Dermis microvascular lymphatic vessel endothelial cell (primary cell): ENCODE data around the gene MT1H. TPM values are rescaled to one million over a fixed set of nuclear protein-coding genes. Genes with fewer than 3 reads are reported as not detected.
"Not testable (repeated sequence)": the region's sequence is repeated elsewhere in the genome, so short reads cannot be mapped to it uniquely, and the experiment has no call there.

Source experiments
- DNase-seq, 2 donors: peaks; one replicate each; pipeline versions ENCODE4 v3.0.0 to v3.0.0-alpha.2; 2010; ENCODE audit warnings: low read depth in 2 of 2
- total RNA-seq: library from RNA; depleted of rRNA; stranded (reverse); fragments of >200 nt; gene quantifications from 2 replicates; pipeline ENCODE4 v1.2.1, GENCODE V29; 2014

The MT1H gene
- total RNA-seq, 1 donor from 2014 or later: not detected

DNA sequence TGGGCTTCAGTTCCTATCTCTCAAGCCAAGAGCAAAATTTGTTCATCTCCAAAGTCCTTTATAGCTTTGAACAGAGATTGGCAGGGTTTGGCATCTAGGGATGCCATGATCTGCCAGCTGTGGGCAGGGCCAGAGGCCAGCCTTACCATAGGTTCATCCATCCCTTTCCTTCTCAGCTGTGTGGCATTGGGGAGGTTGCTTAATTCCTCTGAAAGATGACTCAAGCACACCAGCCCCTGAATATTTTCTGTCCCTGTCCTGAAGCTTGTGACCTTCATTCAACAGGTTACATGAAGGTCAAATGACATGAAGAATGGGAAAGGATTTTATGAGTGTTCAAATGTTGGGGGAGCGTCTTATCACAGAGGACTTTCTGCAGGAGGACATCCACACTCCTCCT is 5.1 kb upstream of the MT1H start:
- DNase-seq: no peak

DNA sequence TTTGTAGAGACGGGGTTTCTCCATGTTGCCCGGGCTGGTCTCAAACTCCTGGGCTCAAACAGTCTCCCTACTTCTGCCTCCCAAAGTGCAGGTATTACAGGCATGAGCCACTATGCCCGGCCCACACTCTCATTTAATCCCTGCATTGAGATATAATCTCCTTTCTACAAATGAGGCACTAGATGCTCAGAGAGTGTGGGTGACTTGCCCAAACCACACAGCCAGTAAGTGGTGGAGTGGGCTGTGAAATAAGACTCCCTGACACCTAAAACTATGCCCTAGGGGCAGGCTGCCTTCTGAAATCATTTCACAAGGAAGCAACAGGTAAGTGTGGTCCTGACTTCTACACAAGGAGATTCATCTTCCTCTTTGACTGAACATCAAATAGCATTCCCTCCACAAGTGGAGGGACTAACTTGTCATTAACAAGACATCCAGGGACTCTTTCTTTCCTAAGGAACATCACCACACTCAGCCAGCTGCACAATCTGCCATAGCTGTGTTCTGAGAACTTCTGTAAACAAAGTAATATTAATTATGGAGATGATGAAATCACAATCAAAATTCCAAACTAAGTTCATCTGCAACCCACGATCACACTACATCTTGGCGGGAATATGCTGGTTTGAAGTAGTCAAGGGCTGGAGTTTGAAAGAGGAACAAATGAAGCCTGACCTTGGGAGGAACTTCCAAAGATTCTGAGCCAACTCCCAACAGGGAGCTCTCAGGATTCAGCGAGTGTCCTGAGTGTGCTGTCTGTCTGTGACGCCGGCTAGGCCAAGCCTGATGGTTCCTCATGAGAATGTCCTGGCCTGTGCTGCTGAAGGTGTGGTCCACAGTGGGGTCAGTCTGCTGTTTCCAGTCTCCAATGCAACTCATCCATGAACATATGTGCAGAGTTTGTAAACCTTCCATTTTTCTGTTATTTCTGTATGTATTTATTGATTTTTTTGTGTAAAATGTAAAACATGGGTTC is 4.0 kb upstream of the MT1H start:
- DNase-seq: not testable (repeated sequence)

DNA sequence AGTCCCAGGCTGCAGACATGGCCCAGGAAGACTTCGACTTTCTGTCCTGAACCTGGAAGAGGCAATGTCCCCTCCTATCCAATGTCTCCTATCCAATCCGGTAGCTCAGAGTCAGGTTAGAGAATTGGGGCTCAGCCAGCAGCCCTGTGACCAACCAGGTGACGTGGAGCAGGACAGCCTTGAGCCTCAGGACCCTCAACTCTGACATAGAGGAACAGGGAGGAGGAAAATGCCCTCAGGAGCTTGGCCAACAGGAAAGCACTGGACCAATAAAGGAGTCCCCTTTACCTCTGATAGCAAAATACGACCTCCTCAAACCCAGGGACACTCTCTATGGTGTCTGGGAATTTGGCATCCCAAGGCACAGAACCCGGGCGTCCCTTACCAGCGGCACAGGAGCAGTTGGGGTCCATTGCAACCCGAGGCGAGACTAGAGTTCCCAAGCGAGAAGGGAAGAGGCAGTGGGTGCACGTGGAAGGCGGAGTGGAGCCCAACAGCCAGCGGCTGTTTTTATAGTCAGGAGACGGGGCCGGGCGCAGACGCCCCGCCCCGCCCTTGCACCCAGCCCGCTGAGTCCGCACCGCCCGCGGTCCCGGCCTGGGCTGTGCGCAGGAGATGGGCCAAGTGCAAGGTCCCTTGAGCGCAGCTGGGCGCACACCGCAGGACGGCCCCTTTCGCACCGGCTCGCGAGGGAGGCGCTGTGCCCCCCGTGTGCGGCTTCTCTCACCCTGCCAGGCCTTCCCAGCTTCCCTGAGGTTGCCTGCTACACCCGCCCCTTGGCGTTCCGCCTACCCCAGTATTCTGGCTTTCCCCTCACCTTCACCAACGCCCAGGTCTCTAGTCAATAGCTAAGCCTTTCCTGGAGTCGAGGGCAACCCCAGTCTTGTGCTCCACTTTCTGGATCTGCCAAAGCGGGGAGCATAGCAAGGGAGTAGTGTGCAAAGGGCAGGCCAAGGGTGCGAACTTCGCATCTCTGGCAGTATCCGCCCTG is 1.7 kb upstream of the MT1H start, which contains the start of gene MT1G:
MT1G (minus strand) TSS at position 485 of the 991 bp plus-strand sequence; CDS start at position 413, 72 bp downstream.
- DNase-seq: no peak

DNA sequence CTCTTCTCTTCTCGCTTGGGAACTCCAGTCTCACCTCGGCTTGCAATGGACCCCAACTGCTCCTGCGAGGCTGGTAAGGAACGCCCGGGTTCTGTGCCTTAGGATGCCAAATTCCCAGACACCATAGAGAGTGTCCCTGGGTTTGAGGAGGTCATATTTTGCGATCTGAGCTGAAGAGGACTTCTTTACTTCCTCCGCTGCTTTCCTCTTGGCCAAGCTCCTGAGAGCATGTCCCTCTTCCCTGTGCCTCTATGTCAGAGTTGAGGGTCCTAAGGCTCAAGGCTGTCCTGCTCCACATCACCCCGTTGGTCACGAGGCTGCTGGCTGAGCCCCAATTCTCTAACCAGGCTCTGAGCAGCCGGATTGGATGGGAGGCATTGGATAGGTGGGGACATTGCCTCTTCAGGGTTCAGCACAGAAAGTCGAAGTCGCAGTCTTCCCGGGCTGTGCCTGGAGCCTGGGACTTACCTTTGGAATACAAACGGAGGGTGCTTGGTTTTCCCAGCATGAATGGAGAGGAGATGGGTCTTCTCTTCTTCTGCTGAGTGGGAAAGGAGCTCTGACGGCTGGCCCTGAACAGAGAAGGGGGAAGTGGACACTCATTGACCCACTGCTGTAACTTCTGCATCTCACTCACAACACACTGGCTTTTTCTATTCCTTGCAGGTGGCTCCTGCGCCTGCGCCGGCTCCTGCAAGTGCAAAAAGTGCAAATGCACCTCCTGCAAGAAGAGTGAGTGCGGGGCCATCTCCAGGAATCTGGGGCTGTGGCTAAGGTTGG is 416 bp downstream of the MT1H start:
- no peak for DNase-seq

DNA sequence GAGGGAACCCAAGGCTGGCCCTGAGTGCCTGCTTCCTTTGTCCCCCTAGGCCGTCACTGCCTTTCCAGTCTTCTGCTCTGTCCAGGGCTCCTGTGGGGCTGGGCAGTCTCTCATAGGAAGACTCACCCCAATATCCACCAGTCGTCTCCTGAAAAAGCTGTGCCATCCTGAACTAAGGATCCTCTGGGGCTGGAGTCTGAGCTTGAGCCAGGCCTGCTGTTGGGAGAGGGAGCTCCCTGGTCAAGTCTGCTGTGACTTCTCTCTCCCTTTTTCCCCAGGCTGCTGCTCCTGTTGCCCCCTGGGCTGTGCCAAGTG is 963 bp downstream of the MT1H start:
- DNase-seq: no peak

DNA sequence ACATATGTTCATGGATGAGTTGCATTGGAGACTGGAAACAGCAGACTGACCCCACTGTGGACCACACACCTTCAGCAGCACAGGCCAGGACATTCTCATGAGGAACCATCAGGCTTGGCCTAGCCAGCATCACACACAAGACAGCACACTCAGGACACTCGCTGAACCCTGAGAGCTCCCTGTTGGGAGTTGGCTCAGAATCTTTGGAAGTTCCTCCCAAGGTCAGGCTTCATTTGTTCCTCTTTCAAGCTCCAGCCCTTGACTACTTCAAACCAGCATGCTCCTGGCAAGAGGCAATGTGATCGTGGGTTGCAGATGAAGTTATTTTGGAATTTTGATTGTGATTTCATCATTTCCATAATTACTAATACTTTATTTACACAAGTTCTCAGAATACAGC is 2.1 kb downstream of the MT1H start:
- DNase-seq: not testable (repeated sequence)

DNA sequence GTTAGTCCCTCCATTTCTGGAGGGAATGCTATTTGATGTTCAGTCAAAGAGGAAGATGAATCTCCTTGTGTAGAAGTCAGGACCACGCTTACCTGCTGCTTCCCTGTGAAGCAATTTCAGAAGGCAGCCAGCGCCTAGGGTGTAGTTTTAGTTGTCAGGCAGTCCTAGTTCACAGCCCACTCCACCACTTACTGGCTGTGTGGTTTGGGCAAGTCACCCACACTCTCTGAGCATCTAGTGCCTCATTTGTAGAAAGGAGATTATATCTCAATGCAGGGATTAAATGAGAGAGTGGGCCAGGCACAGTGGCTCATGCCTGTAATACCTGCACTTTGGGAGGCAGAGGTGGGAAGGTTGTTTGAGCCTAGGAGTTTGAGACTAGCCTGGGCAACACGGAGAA is 2.6 kb downstream of the MT1H start:
- DNase-seq: not testable (repeated sequence)

DNA sequence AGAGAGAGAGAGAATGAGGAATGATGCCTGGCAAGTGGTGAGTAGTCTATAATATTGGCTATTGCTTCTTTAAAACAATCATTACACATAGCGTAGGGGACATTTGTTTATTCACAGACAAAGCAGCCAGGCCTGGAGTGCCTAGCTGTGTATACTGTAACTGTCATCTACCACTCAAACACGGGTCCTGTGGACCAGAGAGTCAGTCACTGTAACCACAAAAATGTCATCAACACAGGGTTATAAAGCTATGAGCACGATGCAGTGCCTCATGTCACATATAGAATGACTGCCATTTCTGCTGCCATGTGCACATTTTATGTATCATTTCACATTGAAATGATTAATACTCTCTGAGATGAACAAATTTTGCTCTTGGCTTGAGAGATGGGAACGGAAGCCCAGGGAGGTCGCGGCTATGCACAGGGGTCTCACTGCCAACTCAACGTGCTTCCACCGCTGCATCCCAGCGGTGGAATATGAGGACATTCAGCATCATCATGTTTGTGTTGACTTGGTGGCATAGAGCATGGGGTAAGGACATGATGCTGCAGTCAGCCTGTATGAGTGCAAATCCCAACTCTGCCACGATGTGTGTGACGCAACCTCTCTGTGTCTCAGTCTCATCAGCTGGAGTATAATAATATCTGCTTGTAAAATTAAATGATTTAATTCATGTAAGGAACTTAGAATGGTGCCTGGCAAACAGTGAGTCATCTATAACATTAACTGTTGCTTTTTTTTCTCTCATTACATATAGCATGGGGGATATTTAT is 3.3 kb downstream of the MT1H start:
- no peak for DNase-seq

DNA sequence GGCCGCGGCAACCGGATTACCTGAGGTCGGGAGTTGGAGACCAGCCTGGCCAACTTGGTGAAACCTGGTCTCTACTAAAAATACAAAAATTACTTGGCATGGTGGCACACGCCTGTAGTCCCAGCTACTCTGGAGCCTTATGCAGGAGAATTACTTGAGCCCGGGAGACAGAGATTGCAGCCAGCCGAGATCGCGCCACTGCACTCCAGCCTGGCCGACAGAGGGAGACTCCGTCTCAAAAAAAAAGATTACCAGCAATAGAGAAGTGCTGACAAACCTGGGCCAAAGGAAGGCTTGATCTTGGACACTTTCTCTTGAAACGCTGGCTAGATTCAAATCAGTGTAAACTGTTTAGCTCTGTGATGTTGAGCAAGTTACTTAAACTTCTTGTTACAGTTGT is 4.3 kb downstream of the MT1H start:
- peak in 1 of 2 donors; percentile 9 for DNase-seq

DNA sequence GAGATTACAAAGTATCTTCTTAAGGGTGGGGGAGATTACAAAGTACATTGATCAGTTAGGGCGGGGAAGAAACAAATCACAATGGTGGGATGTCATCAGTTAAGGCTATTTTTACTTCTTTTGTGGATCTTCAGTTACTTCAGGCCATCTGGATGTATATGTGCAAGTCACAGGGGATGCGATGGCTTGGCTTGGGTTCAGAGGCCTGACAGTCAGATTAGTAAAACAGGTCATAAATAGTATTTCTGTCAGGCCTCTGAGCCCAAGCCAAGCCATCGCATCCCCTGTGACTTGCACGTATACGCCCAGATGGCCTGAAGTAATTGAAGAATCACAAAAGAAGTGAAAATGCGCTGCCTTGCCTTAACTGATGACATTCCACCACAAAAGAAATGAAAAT is 5.0 kb downstream of the MT1H start:
- not testable (repeated sequence) for DNase-seq

DNA sequence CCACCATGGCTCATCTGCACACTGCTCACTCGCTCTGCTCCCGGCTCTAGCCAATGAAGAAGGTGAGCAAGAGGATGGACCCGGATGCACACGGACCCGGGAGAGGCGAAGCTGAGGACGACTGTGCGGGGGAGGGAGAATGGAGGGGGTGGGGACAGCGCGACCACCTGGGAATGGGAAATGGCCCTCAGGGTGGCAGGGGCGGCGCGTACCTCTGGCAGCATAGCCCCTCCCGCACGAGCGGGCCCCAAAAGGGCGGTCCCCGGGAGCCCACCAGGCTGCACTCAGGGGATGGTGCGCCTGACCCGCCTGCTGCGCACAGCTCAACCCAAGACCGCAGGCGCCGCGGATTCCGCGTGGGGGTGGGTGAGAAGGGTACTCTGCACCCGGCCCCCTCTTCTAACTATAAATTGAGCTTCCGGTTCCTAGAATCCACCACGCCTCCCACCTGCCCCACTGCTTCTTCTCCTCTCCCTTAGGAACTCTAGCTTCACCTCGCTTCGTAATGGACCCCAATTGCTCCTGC is 6.1 kb downstream of the MT1H start:
- no peak for DNase-seq

DNA sequence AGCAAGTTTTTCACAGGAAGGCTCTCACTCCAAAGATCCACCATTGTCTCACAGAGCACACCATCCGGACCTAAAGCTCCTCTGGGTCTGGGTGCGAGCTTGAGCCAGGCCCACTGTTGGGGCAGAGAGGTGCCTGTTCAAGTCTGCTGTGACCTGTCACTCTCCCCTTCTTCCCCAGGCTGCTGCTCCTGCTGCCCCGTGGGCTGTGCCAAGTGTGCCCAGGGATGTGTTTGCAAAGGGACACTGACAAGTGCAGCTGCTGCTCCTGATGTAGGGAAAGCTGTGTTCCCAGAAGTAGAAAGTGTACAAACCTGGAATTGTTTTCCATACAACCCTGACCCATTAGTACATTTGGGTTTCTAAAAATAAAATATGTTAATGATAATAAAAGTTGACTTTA is 7.9 kb downstream of the MT1H start:
- DNase-seq: no peak

DNA sequence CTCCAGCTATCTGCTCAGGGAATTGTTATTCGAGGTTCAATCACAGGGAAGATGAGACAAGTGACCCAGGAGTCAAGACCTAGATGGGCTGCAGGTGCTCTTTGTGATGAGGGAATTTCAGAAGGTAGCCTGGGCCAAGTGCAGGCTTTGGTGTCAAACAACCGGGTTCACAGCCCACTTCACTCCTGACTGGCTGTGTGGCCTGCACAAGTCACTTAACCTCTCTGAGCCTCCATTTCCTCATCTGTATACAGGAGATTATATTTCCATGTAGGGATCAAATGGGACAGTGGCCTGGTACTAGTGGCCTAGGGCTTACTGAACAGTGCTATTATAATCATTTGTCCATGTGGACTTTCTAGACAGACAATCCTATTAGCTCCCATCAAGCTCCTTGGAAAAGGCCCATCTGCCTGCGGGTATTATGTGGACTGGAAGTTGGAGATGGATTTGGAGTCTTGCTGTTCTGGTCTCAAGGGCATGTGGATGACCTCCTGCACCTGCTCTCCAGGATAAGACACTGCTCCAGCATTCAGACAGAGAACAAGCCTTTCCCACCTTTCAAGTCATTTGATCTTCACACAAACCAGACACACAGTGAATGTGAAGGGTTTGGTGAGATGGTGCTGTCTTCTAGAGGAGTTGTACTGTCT is 9.6 kb downstream of the MT1H start:
- no peak for DNase-seq

DNA sequence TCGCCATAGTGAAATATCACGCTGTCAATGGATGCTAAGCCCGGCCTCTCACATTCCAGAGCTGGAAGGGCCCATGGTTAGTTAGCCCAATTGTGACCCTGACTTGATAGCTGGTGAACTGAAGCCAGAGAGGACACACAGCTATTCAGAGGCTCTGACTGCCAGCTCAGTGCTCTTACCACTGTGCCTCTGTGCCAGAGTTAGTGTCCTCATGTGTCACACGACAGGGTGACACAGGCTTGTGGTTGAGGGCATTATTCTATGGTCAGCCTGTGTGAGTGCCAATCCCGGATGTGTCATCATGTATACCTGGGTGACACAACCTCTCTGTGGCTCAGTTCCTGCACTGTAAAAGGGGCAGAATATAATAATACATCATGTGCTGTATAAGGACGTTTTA is 10.2 kb downstream of the MT1H start:
- no peak for DNase-seq

DNA sequence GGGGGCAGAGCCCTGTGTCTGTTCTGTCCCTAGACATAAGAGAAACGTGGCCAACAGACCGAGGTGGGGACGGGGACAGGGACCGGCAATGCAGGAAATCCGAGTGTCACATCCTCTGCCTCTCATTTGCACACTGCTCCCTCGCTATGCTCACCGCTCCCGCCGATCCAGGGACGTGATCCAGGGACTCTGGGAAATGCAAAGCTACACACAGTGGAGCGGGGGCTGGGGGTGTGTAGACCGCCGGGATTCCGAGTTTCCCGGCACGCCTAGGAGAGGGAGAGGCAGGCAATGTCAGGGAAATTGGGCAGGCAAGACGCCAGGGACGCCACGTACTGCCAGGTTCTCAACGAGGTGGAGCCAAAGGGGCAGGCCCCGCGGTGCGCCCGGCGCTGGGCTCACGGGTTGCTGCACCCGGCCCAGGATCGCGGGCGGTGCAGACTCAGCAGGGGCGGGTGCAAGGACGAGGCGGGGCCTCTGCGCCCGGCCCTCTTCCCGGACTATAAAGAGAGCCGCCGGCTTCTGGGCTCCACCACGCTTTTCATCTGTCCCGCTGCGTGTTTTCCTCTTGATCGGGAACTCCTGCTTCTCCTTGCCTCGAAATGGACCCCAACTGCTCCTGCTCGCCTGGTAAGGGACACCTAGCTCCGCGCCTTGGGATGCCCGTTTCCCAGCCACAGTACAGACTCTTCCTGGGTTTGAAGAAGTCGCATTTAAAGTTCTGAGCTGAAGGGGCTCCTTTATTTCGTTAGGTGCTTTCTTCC is 12.5 kb downstream of the MT1H start, which contains the start of gene MT1X:
MT1X (plus strand) TSS at position 532 of the 764 bp plus-strand sequence; CDS start at position 603, 71 bp downstream.
- DNase-seq: peak; percentile 79 to 83

DNA sequence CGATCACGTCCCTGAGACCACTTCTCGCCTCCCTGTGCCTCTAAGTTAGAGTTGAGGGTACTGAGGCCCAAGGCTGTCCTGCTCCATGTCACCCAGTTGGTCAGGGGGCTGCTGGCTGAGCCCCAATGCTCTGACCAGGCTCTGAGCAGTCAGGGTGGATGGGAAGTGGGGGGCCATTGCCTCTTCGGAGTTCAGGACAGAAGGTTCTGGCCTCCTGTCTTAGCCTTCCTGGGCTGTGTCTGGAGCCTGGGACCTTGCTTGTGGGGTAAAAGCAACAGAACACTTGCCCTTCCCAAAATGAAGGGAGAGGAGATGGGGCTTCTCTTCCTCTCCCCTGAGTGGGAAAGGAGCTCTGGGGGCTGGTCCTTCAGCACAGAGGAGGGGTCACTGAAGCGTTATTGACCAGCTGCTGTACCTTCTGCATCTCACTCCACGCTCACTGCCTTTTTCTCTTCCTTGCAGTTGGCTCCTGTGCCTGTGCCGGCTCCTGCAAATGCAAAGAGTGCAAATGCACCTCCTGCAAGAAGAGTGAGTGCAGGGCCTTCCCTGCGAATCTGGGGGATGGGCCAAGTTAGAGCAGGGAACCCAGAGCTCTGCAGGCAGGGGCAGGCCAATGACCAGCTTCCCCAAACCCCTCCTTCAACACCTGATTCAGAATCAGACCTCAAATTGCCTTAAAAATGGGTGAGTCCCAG is 13.2 kb downstream of the MT1H start:
- no peak for DNase-seq

DNA sequence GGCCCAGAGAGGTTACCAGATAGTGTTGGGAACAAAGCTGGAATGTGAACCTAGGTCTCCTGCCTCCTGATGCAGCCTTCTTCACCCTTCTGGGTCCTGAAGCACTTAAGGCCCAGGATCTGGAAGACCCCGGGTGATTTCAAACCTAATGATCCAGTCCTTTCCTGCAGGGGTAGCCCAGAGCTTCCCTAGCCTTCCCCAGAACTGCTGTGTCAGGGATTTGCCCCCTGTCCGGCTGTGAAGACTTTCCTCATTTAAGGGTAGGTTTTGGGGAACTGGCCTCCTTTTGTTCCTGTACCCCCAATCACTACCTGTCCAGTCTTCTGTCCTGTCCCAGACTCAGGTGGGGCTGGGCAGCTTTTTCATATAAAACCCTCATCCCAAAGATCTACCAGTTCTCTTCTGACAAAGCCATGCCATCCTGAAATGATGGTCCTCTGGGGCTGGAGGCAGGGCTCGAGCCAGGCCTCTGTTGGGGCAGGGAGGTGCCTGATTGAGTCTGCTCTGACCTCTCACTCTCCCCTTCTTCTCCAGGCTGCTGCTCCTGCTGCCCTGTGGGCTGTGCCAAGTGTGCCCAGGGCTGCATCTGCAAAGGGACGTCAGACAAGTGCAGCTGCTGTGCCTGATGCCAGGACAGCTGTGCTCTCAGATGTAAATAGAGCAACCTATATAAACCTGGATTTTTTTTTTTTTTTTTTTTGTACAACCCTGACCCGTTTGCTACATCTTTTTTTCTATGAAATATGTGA is 14.0 kb downstream of the MT1H start:
- no peak for DNase-seq
